ENCODE results near the gene SLC17A4. TPM values are rescaled to one million over a fixed set of nuclear protein-coding genes. Genes with fewer than 3 reads are reported as not detected.

The SLC17A4 gene, protein sequence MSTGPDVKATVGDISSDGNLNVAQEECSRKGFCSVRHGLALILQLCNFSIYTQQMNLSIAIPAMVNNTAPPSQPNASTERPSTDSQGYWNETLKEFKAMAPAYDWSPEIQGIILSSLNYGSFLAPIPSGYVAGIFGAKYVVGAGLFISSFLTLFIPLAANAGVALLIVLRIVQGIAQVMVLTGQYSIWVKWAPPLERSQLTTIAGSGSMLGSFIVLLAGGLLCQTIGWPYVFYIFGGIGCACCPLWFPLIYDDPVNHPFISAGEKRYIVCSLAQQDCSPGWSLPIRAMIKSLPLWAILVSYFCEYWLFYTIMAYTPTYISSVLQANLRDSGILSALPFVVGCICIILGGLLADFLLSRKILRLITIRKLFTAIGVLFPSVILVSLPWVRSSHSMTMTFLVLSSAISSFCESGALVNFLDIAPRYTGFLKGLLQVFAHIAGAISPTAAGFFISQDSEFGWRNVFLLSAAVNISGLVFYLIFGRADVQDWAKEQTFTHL
- total RNA-seq (2014; rRNA removed), result not detected in 2 replicates
- not detected for Bru-seq, nascent RNA
- BruChase-seq, experiment 1, labeled RNA remaining after a 6-hour chase, result percentile 6 among the genes with signal in this experiment
- BruChase-seq, experiment 2, labeled RNA remaining after a 2-hour chase, result percentile 3 among the genes with signal in this experiment
- long read RNA-seq, result 0 reads

DNA sequence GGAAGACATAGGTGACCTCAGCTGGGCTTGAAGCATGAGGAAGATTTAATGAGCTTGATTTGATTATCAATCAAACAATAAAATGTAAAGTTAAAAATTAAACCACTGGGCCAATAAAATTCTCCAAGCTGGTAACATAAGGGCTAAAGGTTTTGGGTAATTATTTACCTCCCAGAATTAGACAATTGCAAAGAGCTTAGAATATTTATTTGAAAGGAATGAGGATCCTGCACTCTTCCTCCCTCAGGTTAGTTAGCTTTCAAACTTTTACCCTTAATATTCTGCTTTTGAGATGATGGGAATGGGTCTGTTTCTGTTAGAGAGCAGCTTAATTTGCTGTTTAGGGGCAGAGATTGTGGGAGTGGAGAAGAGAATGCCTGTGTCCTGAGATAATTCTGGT lies at the start of gene SLC17A4:
SLC17A4 (plus strand) TSS at position 208 of the 400 bp plus-strand sequence. CDS start 7,221 bp downstream, outside the sequence.
- H3K4me1 ChIP-seq (ENCODE audit: insufficient read depth, low read length), result no peaks in the 10 kb centered on the region
- ChIA-PET CTCF (no interaction called here), POLR2A (ENCODE audit: unreplicated experiment) (no interaction called here)
- ATAC-seq (no peak), DNase-seq (no peak)
- no peak within 1 kb of the TSS for H3K4me2 ChIP-seq (ENCODE audit: low read length)
- H3K27ac ChIP-seq (ENCODE audit: low read length), result no peak within 1 kb of the TSS
- no peaks in the 10 kb centered on the region for H3K36me3 ChIP-seq (ENCODE audit: low read depth, low read length)
- H3K9me2 ChIP-seq (replicated peaks; ENCODE audit: low read length), result no peaks in the 10 kb centered on the region
- no peaks in the 10 kb centered on the region for H3K79me2 ChIP-seq (ENCODE audit: low read length)
- H2AFZ ChIP-seq (ENCODE audit: low read length), result no peak within 1 kb of the TSS
- TF ChIP-seq EZH2 (IDR thresholded peaks at IDR 0.05; ENCODE audit: low read length, unreplicated experiment) (no peak), EZH2phosphoT487 (IDR thresholded peaks at IDR 0.05; ENCODE audit: borderline replicate concordance, low read length) (no peak)
- TF ChIP-seq, protein P1, sequence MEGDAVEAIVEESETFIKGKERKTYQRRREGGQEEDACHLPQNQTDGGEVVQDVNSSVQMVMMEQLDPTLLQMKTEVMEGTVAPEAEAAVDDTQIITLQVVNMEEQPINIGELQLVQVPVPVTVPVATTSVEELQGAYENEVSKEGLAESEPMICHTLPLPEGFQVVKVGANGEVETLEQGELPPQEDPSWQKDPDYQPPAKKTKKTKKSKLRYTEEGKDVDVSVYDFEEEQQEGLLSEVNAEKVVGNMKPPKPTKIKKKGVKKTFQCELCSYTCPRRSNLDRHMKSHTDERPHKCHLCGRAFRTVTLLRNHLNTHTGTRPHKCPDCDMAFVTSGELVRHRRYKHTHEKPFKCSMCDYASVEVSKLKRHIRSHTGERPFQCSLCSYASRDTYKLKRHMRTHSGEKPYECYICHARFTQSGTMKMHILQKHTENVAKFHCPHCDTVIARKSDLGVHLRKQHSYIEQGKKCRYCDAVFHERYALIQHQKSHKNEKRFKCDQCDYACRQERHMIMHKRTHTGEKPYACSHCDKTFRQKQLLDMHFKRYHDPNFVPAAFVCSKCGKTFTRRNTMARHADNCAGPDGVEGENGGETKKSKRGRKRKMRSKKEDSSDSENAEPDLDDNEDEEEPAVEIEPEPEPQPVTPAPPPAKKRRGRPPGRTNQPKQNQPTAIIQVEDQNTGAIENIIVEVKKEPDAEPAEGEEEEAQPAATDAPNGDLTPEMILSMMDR (conservative IDR thresholded peaks at IDR 0.05; ENCODE audit: low read depth, low read length), result no peak
- no peaks in the 10 kb centered on the region for H4K20me1 ChIP-seq (ENCODE audit: low read length)
- H3K27me3 ChIP-seq (ENCODE audit: low read length), result peaks cover 56% of the 10 kb centered on the region
- no peaks in the 10 kb centered on the region for H3F3A ChIP-seq (ENCODE audit: low read length, unreplicated experiment)
- BruUV-seq (replicated peaks), result no TSS peak
- no peak within 1 kb of the TSS for H3K9ac ChIP-seq (ENCODE audit: low read length)
- intact Hi-C loops (cut with micrococcal nuclease), result no loop called here
- H3K9me3 ChIP-seq (ENCODE audit: low read length), result no peaks in the 10 kb centered on the region
- H3K4me3 ChIP-seq (ENCODE audit: low read length), result no peak within 1 kb of the TSS

DNA sequence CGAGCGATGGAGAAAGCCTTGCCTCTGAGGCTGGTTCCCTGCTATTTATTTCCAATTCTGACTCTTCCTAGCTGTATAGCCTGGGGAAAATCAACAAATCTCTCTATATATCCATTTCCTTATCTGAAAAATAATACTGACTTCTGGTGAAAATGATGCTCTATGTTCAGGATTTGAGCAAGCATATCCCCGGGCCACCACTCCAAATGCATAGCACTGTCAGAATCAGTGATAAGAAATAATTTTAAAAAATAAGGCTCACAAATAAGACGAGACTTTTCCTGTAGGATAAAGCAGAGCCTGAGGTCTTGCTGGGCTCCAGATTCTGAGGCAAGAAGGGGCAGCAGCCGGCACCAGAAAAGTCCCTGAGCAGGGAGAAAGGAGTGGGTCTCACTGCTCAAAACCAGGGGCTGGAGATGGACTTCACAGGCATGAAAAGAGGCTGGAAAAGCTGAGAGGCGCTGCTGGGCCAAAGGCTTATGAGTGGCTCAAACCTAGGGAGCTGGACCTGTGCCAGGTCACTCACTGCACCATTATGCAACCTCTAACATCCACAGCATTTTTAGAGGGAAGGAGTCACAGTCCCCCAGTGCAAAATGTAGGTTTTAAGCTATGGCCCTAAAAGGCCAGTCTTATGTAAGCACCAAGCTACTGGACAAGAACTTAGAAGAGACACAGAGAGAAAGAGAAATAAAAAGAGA lies 48.1 kb upstream of the SLC17A4 start:
- H3K4me1 ChIP-seq (ENCODE audit: insufficient read depth, low read length), result no peaks in the 10 kb centered on the region
- H3K4me3 ChIP-seq (ENCODE audit: low read length), result no peak overlapping the region
- no peak overlapping the region for H3K27ac ChIP-seq (ENCODE audit: low read length)
- BruUV-seq (replicated peaks), result no TSS peak
- H3K27me3 ChIP-seq (ENCODE audit: low read length), result peaks cover 37% of the 10 kb centered on the region
- intact Hi-C loops (cut with micrococcal nuclease), result no loop called here
- H3K9me2 ChIP-seq (replicated peaks; ENCODE audit: low read length), result no peaks in the 10 kb centered on the region
- H2AFZ ChIP-seq (ENCODE audit: low read length), result no peak overlapping the region
- no peaks in the 10 kb centered on the region for H3F3A ChIP-seq (ENCODE audit: low read length, unreplicated experiment)
- no peak for ATAC-seq
- no peak overlapping the region for H3K4me2 ChIP-seq (ENCODE audit: low read length)
- no peaks in the 10 kb centered on the region for H3K79me2 ChIP-seq (ENCODE audit: low read length)
- H3K9me3 ChIP-seq (ENCODE audit: low read length), result no peaks in the 10 kb centered on the region
- POLR2A ChIA-PET (ENCODE audit: unreplicated experiment), result no interaction called here
- no peaks in the 10 kb centered on the region for H3K36me3 ChIP-seq (ENCODE audit: low read depth, low read length)
- H4K20me1 ChIP-seq (ENCODE audit: low read length), result no peaks in the 10 kb centered on the region
- TF ChIP-seq, protein P1 (conservative IDR thresholded peaks at IDR 0.05; ENCODE audit: low read depth, low read length), result no peak
- TF ChIP-seq EZH2phosphoT487 (IDR thresholded peaks at IDR 0.05; ENCODE audit: borderline replicate concordance, low read length) (no peak), EZH2 (IDR thresholded peaks at IDR 0.05; ENCODE audit: low read length, unreplicated experiment) (no peak)
- H3K9ac ChIP-seq (ENCODE audit: low read length), result no peak overlapping the region
- CTCF ChIA-PET, result no interaction called here
- peak; percentile 14 for DNase-seq

Measured in PC-3 (cell line).